Measurements from ENCODE around the gene PLCG1. TPM values are rescaled to one million over a fixed set of nuclear protein-coding genes. Genes with fewer than 3 reads are reported as not detected.

PLCG1 gene
- polyA plus RNA-seq, 1 donor from 2014 or later = 164 TPM

GRCh38 chr20:41138475-41139226 lies 1.3 kb downstream of the PLCG1 start:
- peak overlapping the region; percentile 95 for H3K9ac ChIP-seq (ENCODE audit: low read length)
- H3K79me2 ChIP-seq (replicated peaks; ENCODE audit: insufficient read depth, low read length) = peaks cover 62% of the 10 kb centered on the region
- peak overlapping the region; percentile 87 for H3K4me3 ChIP-seq (ENCODE audit: low read length)
- TF ChIP-seq CTCF (IDR thresholded peaks at IDR 0.05; ENCODE audit: poor library complexity, severe bottlenecking) = no peak
- no peak for TF ChIP-seq RAD21 (conservative IDR thresholded peaks at IDR 0.05)
- TF ChIP-seq MXI1 (conservative IDR thresholded peaks at IDR 0.05; ENCODE audit: poor library complexity, severe bottlenecking) = no peak
- no peak for TF ChIP-seq POLR2AphosphoS5 (IDR thresholded peaks at IDR 0.05)
- TF ChIP-seq REST (IDR thresholded peaks at IDR 0.05; ENCODE audit: borderline replicate concordance) = no peak
- H3F3A ChIP-seq (ENCODE audit: insufficient read depth, low read length, poor library complexity, severe bottlenecking) = no peaks in the 10 kb centered on the region
- peak overlapping the region; percentile 81 for H3K4me2 ChIP-seq (ENCODE audit: low read length)
- no peaks in the 10 kb centered on the region for H3K9me3 ChIP-seq (ENCODE audit: low read length)
- H3K27me3 ChIP-seq (ENCODE audit: insufficient read depth, low read depth, low read length) = no peaks in the 10 kb centered on the region
- peaks cover 32% of the 10 kb centered on the region for H4K20me1 ChIP-seq (ENCODE audit: insufficient read depth)
- H2AFZ ChIP-seq (ENCODE audit: low read depth, low read length) = no peak overlapping the region
- no peaks in the 10 kb centered on the region for H3K9me2 ChIP-seq (ENCODE audit: insufficient read depth, low read length)
- peak overlapping the region; percentile 71 for H3K27ac ChIP-seq (ENCODE audit: low read length)
- H3K36me3 ChIP-seq (ENCODE audit: insufficient read depth, low read length) = no peaks in the 10 kb centered on the region

GRCh38 chr20:41139227-41140093 lies 2.1 kb downstream of the PLCG1 start:
- no peaks in the 10 kb centered on the region for H3K36me3 ChIP-seq (ENCODE audit: insufficient read depth, low read length)
- no peak overlapping the region for H2AFZ ChIP-seq (ENCODE audit: low read depth, low read length)
- no peaks in the 10 kb centered on the region for H3K9me2 ChIP-seq (ENCODE audit: insufficient read depth, low read length)
- no peaks in the 10 kb centered on the region for H3F3A ChIP-seq (ENCODE audit: insufficient read depth, low read length, poor library complexity, severe bottlenecking)
- H3K9ac ChIP-seq (ENCODE audit: low read length) = peak overlapping the region; percentile 95
- peaks cover 35% of the 10 kb centered on the region for H4K20me1 ChIP-seq (ENCODE audit: insufficient read depth)
- H3K9me3 ChIP-seq (ENCODE audit: low read length) = no peaks in the 10 kb centered on the region
- H3K27ac ChIP-seq (ENCODE audit: low read length) = peak overlapping the region; percentile 71
- peak overlapping the region; percentile 81 for H3K4me2 ChIP-seq (ENCODE audit: low read length)
- TF ChIP-seq POLR2AphosphoS5 (IDR thresholded peaks at IDR 0.05) (no peak), REST (IDR thresholded peaks at IDR 0.05; ENCODE audit: borderline replicate concordance) (no peak), MXI1 (conservative IDR thresholded peaks at IDR 0.05; ENCODE audit: poor library complexity, severe bottlenecking) (no peak), CTCF (IDR thresholded peaks at IDR 0.05; ENCODE audit: poor library complexity, severe bottlenecking) (no peak), EP300 (conservative IDR thresholded peaks at IDR 0.05; ENCODE audit: poor library complexity, severe bottlenecking) (no peak), RAD21 (conservative IDR thresholded peaks at IDR 0.05) (no peak), EZH2 (IDR thresholded peaks at IDR 0.05; ENCODE audit: borderline replicate concordance, insufficient read depth, low read length, poor library complexity, severe bottlenecking) (no peak), SMC3 (conservative IDR thresholded peaks at IDR 0.05; ENCODE audit: poor library complexity) (no peak), TAF1 (IDR thresholded peaks at IDR 0.05; ENCODE audit: low read depth) (no peak)
- H3K27me3 ChIP-seq (ENCODE audit: insufficient read depth, low read depth, low read length) = no peaks in the 10 kb centered on the region
- H3K4me3 ChIP-seq (ENCODE audit: low read length) = peak overlapping the region; percentile 87
- peaks cover 70% of the 10 kb centered on the region for H3K79me2 ChIP-seq (replicated peaks; ENCODE audit: insufficient read depth, low read length)

Measured in neural cell (in vitro differentiated cells).